GM12891 (cell line): ENCODE measurements around the gene LAPTM5.

Experiments used
- DNase-seq: peaks from one replicate; pipeline ENCODE4 v3.0.0; 2011; ENCODE audit warnings: low spot score; ENCODE audit not compliant: insufficient read length
- FAIRE-seq: peaks from 2 replicates; lab custom pipeline; 2011; peaks lifted over from hg19 to GRCh38; lab: Jason Lieb, UNC
- PAX5 ChIP-seq: IDR thresholded peaks from 2 replicates; pipeline ENCODE4 v1.6.1; 2011; ENCODE audit warnings: low read length, moderate library complexity, mild to moderate bottlenecking; ENCODE audit not compliant: insufficient read depth, severe bottlenecking
- POLR2A ChIP-seq: IDR thresholded peaks from 2 replicates; pipeline ENCODE4 v1.6.1; 2011; ENCODE audit warnings: low read depth, low read length, control low read depth
- POLR2AphosphoS5 ChIP-seq: IDR thresholded peaks from 2 replicates; pipeline ENCODE4 v1.6.1; 2011; ENCODE audit warnings: low read depth, low read length, control low read depth
- POU2F2 ChIP-seq: IDR thresholded peaks from 2 replicates; pipeline ENCODE4 v1.6.1; 2011; ENCODE audit warnings: low read depth, mild to moderate bottlenecking, control low read depth, low read length, moderate library complexity
- SPI1 ChIP-seq: IDR thresholded peaks from 2 replicates; pipeline ENCODE4 v1.6.1; 2011; ENCODE audit warnings: low read depth, low read length, control low read depth
- TAF1 ChIP-seq: IDR thresholded peaks from 2 replicates; pipeline ENCODE4 v1.6.1; 2011; ENCODE audit warnings: low read depth, low read length, control low read depth

Gene LAPTM5

GRCh38 chr1:30739601-30740000, 18.0 kb downstream of the LAPTM5 start:
- DNase-seq (no peak), FAIRE-seq (no peak)
- TF ChIP-seq PAX5 (no peak), POLR2AphosphoS5 (no peak), POU2F2 (no peak), POLR2A (no peak), TAF1 (no peak), SPI1 (no peak)

GRCh38 chr1:30738715-30739559, 18.6 kb downstream of the LAPTM5 start:
- FAIRE-seq = no peak
- TF ChIP-seq SPI1 = no peak
- no peak for TF ChIP-seq POLR2A
- TF ChIP-seq TAF1 = no peak
- TF ChIP-seq POLR2AphosphoS5 = no peak; the same call in 1 of the 2 replicates
- no peak for TF ChIP-seq POU2F2
- no peak for TF ChIP-seq PAX5
- DNase-seq = no peak

- DNase-seq = no peak
- TF ChIP-seq POU2F2 (no peak), SPI1 (no peak), PAX5 (no peak)
- FAIRE-seq = peak; percentile 87
Observed at GRCh38 chr1:30738040-30738714, 19.4 kb downstream of the LAPTM5 start.

- FAIRE-seq (no peak), DNase-seq (no peak)
- TF ChIP-seq POLR2AphosphoS5 (no peak), POLR2A (no peak), SPI1 (no peak), POU2F2 (no peak), PAX5 (no peak), TAF1 (no peak)
Observed at GRCh38 chr1:30737357-30738039, 20.1 kb downstream of the LAPTM5 start.

DNA sequence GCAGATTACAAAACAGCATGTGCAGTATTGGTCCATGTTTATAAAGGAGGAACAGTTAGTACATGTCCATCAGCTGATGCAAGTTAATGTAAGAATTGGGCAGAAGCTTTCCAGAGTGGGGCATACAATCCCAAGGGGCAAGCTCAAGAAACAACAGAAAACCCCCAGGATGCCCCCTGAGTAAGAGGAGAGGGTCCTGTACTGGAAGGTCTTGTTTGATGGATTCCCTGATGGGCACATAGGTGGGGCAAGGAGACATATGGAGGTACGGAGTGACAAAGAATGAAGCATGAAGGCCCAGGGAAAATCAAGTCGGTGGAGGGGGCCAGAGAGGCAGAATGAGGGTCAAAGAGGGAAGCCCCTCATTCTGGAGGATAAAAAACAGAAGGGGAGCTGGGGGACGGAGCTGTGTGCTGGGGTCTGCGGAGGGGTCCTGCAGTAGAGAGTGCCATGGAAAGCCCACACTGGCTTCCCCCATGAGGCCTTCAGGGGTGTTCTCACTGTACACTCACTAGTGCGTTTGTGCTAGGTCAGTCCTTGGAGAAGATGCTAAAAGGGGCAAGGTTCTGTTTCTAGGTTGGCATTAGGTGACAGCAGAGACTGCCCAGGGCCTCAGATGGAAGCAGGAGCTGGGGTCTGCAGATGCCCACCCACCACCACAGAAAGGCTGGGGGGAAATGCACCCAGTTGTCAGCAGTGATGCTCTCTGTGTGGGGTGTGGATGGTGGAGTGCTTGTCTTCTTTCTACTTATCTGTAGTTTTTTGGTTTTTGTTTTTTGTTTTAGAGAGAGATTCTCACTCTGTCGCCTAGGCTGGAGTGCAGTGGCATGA, 21.7 kb downstream of the LAPTM5 start:
- DNase-seq (no peak), FAIRE-seq (no peak)
- TF ChIP-seq POU2F2 (no peak), SPI1 (no peak), POLR2AphosphoS5 (no peak; the same call in 1 of the 2 replicates)

- TF ChIP-seq SPI1 (no peak), PAX5 (no peak), POLR2A (no peak), POU2F2 (no peak), POLR2AphosphoS5 (no peak), TAF1 (no peak)
- DNase-seq (no peak), FAIRE-seq (no peak)
Observed at GRCh38 chr1:30735124-30735523, 22.4 kb downstream of the LAPTM5 start.

- no peak for FAIRE-seq
- DNase-seq = no peak
- no peak for TF ChIP-seq POLR2A
- no peak for TF ChIP-seq SPI1
- no peak for TF ChIP-seq PAX5
- no peak for TF ChIP-seq POLR2AphosphoS5
- no peak for TF ChIP-seq TAF1
- TF ChIP-seq POU2F2 = no peak
Observed at GRCh38 chr1:30734580-30734979, 23.0 kb downstream of the LAPTM5 start.

DNA sequence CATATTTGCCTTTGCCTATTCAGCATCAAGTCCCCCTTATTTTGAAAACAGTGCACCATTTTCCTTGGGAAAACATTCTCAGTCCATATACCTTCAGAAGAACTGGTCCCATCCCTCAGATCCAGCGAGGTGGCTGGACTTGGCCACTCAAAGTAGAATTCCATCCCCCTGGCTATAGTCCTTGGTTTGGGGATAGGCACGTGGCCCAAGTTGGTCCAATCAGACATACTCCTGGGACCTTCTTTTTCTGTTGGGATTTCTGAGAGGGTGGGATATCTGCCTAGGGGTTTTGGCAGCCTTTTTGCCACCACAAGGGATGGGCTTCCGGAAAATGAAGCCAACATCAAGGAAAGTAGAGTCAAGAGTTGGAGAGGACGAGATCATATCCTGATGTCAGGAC, 23.5 kb downstream of the LAPTM5 start:
- FAIRE-seq (no peak), DNase-seq (no peak)
- TF ChIP-seq PAX5 = no peak
- TF ChIP-seq TAF1 = no peak
- no peak; the same call in 1 of the 2 replicates for TF ChIP-seq POLR2AphosphoS5
- TF ChIP-seq POU2F2 = no peak
- TF ChIP-seq POLR2A = no peak; the same call in 1 of the 2 replicates
- TF ChIP-seq SPI1 = no peak

DNA sequence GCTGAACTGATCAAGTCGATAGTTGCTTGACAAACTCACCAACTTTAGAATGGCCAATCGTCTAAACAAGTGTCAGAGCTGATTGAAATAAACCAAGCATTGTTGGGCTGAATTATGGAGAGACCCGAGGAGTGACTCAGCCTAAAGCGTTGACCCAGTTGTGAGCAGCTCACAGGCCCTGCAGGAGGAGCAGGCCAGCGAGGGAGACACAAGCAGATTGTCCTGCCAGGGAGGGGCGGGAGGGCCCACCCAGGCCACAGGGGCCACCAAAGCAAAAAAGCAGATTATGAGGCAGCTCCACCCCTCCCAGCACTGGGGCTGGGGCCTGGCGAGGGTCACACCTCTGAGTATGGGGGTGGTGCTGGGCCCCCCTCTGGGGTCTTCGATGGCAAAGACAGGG, 24.1 kb downstream of the LAPTM5 start:
- FAIRE-seq (no peak), DNase-seq (no peak)
- no peak for TF ChIP-seq POLR2AphosphoS5
- no peak for TF ChIP-seq PAX5
- TF ChIP-seq SPI1 = no peak
- TF ChIP-seq POLR2A = no peak
- no peak for TF ChIP-seq TAF1
- TF ChIP-seq POU2F2 = no peak
